ENCODE data around the gene BRSK2.
"Not testable (repeated sequence)": the region's sequence is repeated elsewhere in the genome, so short reads cannot be mapped to it uniquely, and the experiment has no call there.

Gene BRSK2

GRCh38 chr11:1501421-1502167 is 111.9 kb downstream of the BRSK2 start:
- no peak for DNase-seq

GRCh38 chr11:1502168-1502953 is 112.6 kb downstream of the BRSK2 start:
- no peak for DNase-seq

- no peak for DNase-seq
Measured at GRCh38 chr11:1502954-1503707, 113.4 kb downstream of the BRSK2 start.

GRCh38 chr11:1503708-1504104 is 114.0 kb downstream of the BRSK2 start:
- DNase-seq = no peak

GRCh38 chr11:1504138-1504537 is 114.4 kb downstream of the BRSK2 start:
- DNase-seq = no peak

GRCh38 chr11:1504581-1505290 is 115.0 kb downstream of the BRSK2 start:
- no peak for DNase-seq

- no peak for DNase-seq
Measured at GRCh38 chr11:1505480-1505879, 115.7 kb downstream of the BRSK2 start.

- DNase-seq = no peak
Measured at GRCh38 chr11:1506981-1507380, 117.2 kb downstream of the BRSK2 start.

GRCh38 chr11:1507381-1508140 is 117.8 kb downstream of the BRSK2 start:
- DNase-seq = no peak

GRCh38 chr11:1508491-1508891 is 118.8 kb downstream of the BRSK2 start:
- DNase-seq = no peak

GRCh38 chr11:1508986-1509385 is 119.3 kb downstream of the BRSK2 start:
- DNase-seq = no peak

GRCh38 chr11:1509626-1510255 is 120.0 kb downstream of the BRSK2 start:
- DNase-seq = no peak

GRCh38 chr11:1510351-1510750 is 120.6 kb downstream of the BRSK2 start:
- not testable (repeated sequence) for DNase-seq

GRCh38 chr11:1510928-1511327 is 121.2 kb downstream of the BRSK2 start:
- no peak for DNase-seq

- DNase-seq = no peak
Measured at GRCh38 chr11:1511937-1512496, 122.3 kb downstream of the BRSK2 start.
